Measurements from ENCODE around the gene LCP2. TPM values are rescaled to one million over a fixed set of nuclear protein-coding genes. Genes with fewer than 3 reads are reported as not detected.

LCP2 gene
- total RNA-seq, 1 experiment from 2014 or later: 0.72 TPM

DNA sequence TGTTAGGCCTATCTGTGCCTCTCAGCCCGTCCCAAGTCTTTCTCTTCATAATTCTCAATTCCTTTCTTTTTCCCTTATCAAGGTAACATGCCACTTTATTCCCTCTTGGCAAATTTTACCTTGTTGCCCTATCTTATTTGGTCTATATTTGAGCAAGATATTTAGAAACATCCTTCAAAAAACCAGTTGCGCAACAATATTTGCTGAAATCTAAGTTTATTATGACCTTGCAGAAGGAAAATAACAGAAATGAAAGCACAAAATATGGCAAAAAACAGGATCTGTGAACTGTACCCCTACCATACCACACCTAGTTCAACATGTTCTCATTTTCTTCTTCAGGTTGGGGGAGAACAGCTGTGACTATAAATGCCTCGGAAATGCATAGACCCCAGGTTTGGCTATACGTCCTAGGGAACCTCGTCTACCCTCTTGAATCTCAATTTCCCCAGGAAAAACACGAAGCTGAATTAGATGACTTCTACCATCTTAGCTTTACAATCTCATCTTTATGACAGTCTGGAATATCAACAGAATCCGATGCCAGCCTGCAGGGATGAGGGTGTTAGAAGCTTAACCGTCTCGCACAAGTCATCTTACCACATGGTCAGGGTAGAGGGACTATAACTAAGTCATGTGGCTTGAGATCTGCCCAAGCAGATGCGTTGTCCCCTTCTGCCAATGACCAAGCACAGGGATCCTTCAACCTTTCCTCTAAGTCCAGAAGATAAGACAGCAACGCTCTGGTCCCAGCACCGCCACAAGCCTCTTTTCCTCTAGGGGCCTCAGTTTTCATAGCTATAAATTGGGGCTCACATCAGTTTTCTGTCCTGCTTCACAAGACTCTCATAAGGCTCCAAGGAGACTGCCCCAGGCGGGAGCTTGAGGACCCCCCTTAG lies 1.3 kb downstream of the LCP2 start:
- Mint-ChIP-seq H3K4me1 (peaks cover 19% of the 10 kb centered on the region), H3K4me3 (no peak overlapping the region), H3K27me3 (ENCODE audit: low read depth) (no peaks in the 10 kb centered on the region; the same call in 1 of the 2 replicates), H3K9me3 (no peaks in the 10 kb centered on the region), H3K36me3 (no peaks in the 10 kb centered on the region), H3K27ac (no peak overlapping the region)
- TF ChIP-seq ERG (CRISPR knock-in tag; IDR thresholded peaks at IDR 0.05) (no peak), SMAD4 (CRISPR knock-in tag; IDR thresholded peaks at IDR 0.05) (no peak), MYBL2 (CRISPR knock-in tag; IDR thresholded peaks at IDR 0.05) (no peak), AFF4 (CRISPR knock-in tag; IDR thresholded peaks at IDR 0.05; ENCODE audit: borderline replicate concordance) (no peak)
- TF ChIP-seq, protein P1, sequence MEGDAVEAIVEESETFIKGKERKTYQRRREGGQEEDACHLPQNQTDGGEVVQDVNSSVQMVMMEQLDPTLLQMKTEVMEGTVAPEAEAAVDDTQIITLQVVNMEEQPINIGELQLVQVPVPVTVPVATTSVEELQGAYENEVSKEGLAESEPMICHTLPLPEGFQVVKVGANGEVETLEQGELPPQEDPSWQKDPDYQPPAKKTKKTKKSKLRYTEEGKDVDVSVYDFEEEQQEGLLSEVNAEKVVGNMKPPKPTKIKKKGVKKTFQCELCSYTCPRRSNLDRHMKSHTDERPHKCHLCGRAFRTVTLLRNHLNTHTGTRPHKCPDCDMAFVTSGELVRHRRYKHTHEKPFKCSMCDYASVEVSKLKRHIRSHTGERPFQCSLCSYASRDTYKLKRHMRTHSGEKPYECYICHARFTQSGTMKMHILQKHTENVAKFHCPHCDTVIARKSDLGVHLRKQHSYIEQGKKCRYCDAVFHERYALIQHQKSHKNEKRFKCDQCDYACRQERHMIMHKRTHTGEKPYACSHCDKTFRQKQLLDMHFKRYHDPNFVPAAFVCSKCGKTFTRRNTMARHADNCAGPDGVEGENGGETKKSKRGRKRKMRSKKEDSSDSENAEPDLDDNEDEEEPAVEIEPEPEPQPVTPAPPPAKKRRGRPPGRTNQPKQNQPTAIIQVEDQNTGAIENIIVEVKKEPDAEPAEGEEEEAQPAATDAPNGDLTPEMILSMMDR (IDR thresholded peaks at IDR 0.05): no peak
- ATAC-seq (no peak), DNase-seq (ENCODE audit: low spot score) (no peak)
- ChIA-PET POLR2A (no interaction called here), CTCF (interaction anchor here (1.0 to 1.8 kb wide), 2 partner anchors 43 to 125 kb away, joined by 3 to 8 read pairs; no protein-coding TSS in a partner anchor)

DNA sequence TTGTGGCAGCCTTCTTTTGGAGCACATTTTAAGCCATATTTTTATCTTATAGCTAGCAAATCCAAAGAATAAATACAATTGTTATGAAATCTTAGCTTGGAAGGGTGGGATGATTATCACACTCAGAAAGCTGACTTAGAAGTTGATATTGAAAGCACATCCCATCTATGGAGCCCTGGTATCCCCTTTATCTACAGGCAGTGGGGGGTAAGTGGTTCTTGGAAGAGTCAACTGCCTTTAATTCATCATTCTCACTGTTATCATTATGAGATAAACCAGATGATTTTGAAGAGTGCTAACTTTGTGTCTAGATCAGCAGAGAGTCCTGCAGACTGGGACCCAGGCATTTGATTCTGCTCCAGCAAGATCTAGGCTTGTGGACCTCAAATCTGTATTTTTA lies 3.0 kb downstream of the LCP2 start:
- Mint-ChIP-seq H3K9me3 (peaks cover 13% of the 10 kb centered on the region), H3K4me3 (no peak overlapping the region), H3K27me3 (ENCODE audit: low read depth) (peaks cover 8% of the 10 kb centered on the region; the same call in 1 of the 2 replicates), H3K27ac (no peak overlapping the region), H3K4me1 (peaks cover 15% of the 10 kb centered on the region), H3K36me3 (peaks cover 10% of the 10 kb centered on the region)
- ChIA-PET POLR2A (no interaction called here), CTCF (no interaction called here)
- DNase-seq (ENCODE audit: low spot score): no peak
- no peak for TF ChIP-seq NR3C1 (CRISPR knock-in tag; conservative IDR thresholded peaks at IDR 0.05; ENCODE audit: low read depth)
- ATAC-seq: no peak

GRCh38 chr5:170294057-170294456 lies 3.5 kb downstream of the LCP2 start:
- peaks cover 17% of the 10 kb centered on the region for H3K9me3 Mint-ChIP-seq
- H3K27me3 Mint-ChIP-seq (ENCODE audit: low read depth): peaks cover 8% of the 10 kb centered on the region; the same call in 1 of the 2 replicates
- peaks cover 14% of the 10 kb centered on the region for H3K36me3 Mint-ChIP-seq
- DNase-seq (ENCODE audit: low spot score): no peak
- H3K27ac Mint-ChIP-seq: no peak overlapping the region
- peaks cover 15% of the 10 kb centered on the region for H3K4me1 Mint-ChIP-seq
- POLR2A ChIA-PET: no interaction called here
- H3K4me3 Mint-ChIP-seq: no peak overlapping the region
- CTCF ChIA-PET: interaction anchor here (0.8 to 2.2 kb wide), 2 partner anchors 9 to 28 kb away, joined by 4 to 11 read pairs; no protein-coding TSS in a partner anchor
- no peak for ATAC-seq
- TF ChIP-seq CBFB (CRISPR knock-in tag; IDR thresholded peaks at IDR 0.05; ENCODE audit: low read depth): no peak
- no peak for TF ChIP-seq E2F4 (CRISPR knock-in tag; IDR thresholded peaks at IDR 0.05; ENCODE audit: borderline replicate concordance, low read depth)
- TF ChIP-seq ZBTB43 (CRISPR knock-in tag; IDR thresholded peaks at IDR 0.05): no peak
- TF ChIP-seq, protein P2, sequence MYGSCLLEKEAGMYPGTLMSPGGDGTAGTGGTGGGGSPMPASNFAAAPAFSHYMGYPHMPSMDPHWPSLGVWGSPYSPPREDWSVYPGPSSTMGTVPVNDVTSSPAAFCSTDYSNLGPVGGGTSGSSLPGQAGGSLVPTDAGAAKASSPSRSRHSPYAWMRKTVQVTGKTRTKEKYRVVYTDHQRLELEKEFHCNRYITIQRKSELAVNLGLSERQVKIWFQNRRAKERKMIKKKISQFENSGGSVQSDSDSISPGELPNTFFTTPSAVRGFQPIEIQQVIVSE (CRISPR knock-in tag; IDR thresholded peaks at IDR 0.05; ENCODE audit: borderline replicate concordance): no peak
- TF ChIP-seq NR2C2 (CRISPR knock-in tag; IDR thresholded peaks at IDR 0.05): no peak
- TF ChIP-seq ATF6 (CRISPR knock-in tag; IDR thresholded peaks at IDR 0.05): no peak
- TF ChIP-seq, protein P3, sequence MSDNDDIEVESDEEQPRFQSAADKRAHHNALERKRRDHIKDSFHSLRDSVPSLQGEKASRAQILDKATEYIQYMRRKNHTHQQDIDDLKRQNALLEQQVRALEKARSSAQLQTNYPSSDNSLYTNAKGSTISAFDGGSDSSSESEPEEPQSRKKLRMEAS (CRISPR knock-in tag; IDR thresholded peaks at IDR 0.05): no peak
- TF ChIP-seq ZNF512 (CRISPR knock-in tag; IDR thresholded peaks at IDR 0.05; ENCODE audit: borderline replicate concordance): no peak
- TF ChIP-seq TP53 (CRISPR knock-in tag; IDR thresholded peaks at IDR 0.05): no peak

Measured in WTC11 (cell line).